Neural cell (in vitro differentiated cells): ENCODE results near the gene PTPRT. TPM values are rescaled to one million over a fixed set of nuclear protein-coding genes. Genes with fewer than 3 reads are reported as not detected.

Source experiments
- H2AFZ ChIP-seq: fragments of 200-600, 300-800 bp; sonication (generic), shearing (Covaris generic); 2 replicates; pipeline ENCODE4 v1.6.0; 2014; ENCODE audit warnings: low read depth, mild to moderate bottlenecking, antibody characterized with exemption, low read length, moderate library complexity
- H3F3A ChIP-seq: fragments of 200-600 bp; shearing (Covaris generic); 2 replicates; pipeline ENCODE4 v1.6.1; 2016; ENCODE audit warnings: mild to moderate bottlenecking, moderate library complexity, mixed read lengths, antibody characterized with exemption, low read length; ENCODE audit not compliant: insufficient read depth, poor library complexity, severe bottlenecking
- H3K27ac ChIP-seq: fragments of 200-600, 300-800 bp; sonication (generic), shearing (Covaris generic); 2 replicates; pipeline ENCODE4 v1.5.1; 2014; ENCODE audit warnings: mild to moderate bottlenecking, low read length, moderate library complexity
- H3K27me3 ChIP-seq: fragments of 300-800, 200-600 bp; sonication (generic), shearing (Covaris generic); 2 replicates; pipeline ENCODE4 v1.6.0; 2014; ENCODE audit warnings: mild to moderate bottlenecking, low read depth, low read length, moderate library complexity; ENCODE audit not compliant: insufficient read depth
- H3K36me3 ChIP-seq: fragments of 300-800, 200-600 bp; sonication (generic), shearing (Covaris generic); 2 replicates; pipeline ENCODE4 v1.5.1; 2014; ENCODE audit warnings: mild to moderate bottlenecking, antibody characterized with exemption, low read length, moderate library complexity; ENCODE audit not compliant: insufficient read depth
- H3K4me2 ChIP-seq: fragments of 300-800, 200-600 bp; sonication (generic), shearing (Covaris generic); 2 replicates; pipeline ENCODE4 v1.6.0; 2014; ENCODE audit warnings: mild to moderate bottlenecking, low read length
- H3K4me3 ChIP-seq: fragments of 300-800, 200-600 bp; sonication (generic), shearing (Covaris generic); 2 replicates; pipeline ENCODE4 v1.5.1; 2014; ENCODE audit warnings: mild to moderate bottlenecking, low read length, moderate library complexity
- H3K79me2 ChIP-seq: fragments of 200-600 bp; shearing (Covaris generic); replicated peaks from 2 replicates; pipeline ENCODE4 v1.6.0; 2014; ENCODE audit warnings: mild to moderate bottlenecking, low read length, moderate library complexity; ENCODE audit not compliant: insufficient read depth
- H3K9ac ChIP-seq: fragments of 300-800, 200-600 bp; sonication (generic), shearing (Covaris generic); 2 replicates; pipeline ENCODE4 v1.6.1; 2016; ENCODE audit warnings: mild to moderate bottlenecking, low read length, mixed read lengths
- H3K9me2 ChIP-seq: fragments of 200-600 bp; shearing (Covaris generic); 2 replicates; pipeline ENCODE4 v1.6.1; 2016; ENCODE audit warnings: mild to moderate bottlenecking, low read length, mixed read lengths; ENCODE audit not compliant: insufficient read depth
- H3K9me3 ChIP-seq: fragments of 200-600, 300-800 bp; sonication (generic), shearing (Covaris generic); 2 replicates; pipeline ENCODE4 v1.6.1; 2016; ENCODE audit warnings: mild to moderate bottlenecking, mixed run types, low read length, moderate library complexity, mixed read lengths
- H4K20me1 ChIP-seq: fragments of 200-600 bp; shearing (Covaris generic); 2 replicates; pipeline ENCODE4 v1.6.1; 2016; ENCODE audit warnings: mild to moderate bottlenecking, mixed run types; ENCODE audit not compliant: insufficient read depth
- EP300 ChIP-seq: fragments of 450-650 bp; conservative IDR thresholded peaks from 2 replicates; pipeline ENCODE4 v1.6.1; 2014; ENCODE audit warnings: antibody characterized with exemption, mild to moderate bottlenecking, moderate library complexity; ENCODE audit not compliant: poor library complexity, severe bottlenecking
- EZH2 ChIP-seq: fragments of 200-600, 300-800 bp; shearing (Covaris generic), sonication (generic); IDR thresholded peaks from 2 replicates; pipeline ENCODE4 v1.6.1; 2014; ENCODE audit warnings: antibody characterized with exemption, low read length, borderline replicate concordance, mild to moderate bottlenecking; ENCODE audit not compliant: insufficient read depth, poor library complexity, severe bottlenecking
- MXI1 ChIP-seq: fragments of 450-650 bp; conservative IDR thresholded peaks from 2 replicates; pipeline ENCODE4 v1.6.1; 2014; ENCODE audit warnings: antibody characterized with exemption, mild to moderate bottlenecking; ENCODE audit not compliant: poor library complexity, severe bottlenecking
- POLR2AphosphoS5 ChIP-seq: IDR thresholded peaks from 2 replicates; pipeline ENCODE4 v1.6.1; 2012
- RAD21 ChIP-seq: fragments of 450-650 bp; conservative IDR thresholded peaks from 2 replicates; pipeline ENCODE4 v1.6.1; 2014; ENCODE audit warnings: antibody characterized with exemption, mild to moderate bottlenecking, moderate library complexity
- REST ChIP-seq: IDR thresholded peaks from 2 replicates; pipeline ENCODE4 v1.6.1; 2012; ENCODE audit warnings: borderline replicate concordance
- SMC3 ChIP-seq: fragments of 450-650 bp; conservative IDR thresholded peaks from 2 replicates; pipeline ENCODE4 v1.6.1; 2014; ENCODE audit warnings: antibody characterized with exemption, mild to moderate bottlenecking, moderate library complexity; ENCODE audit not compliant: poor library complexity
- TAF1 ChIP-seq: IDR thresholded peaks from 2 replicates; pipeline ENCODE4 v1.6.1; 2012; ENCODE audit warnings: low read depth
- polyA plus RNA-seq: library from polyadenylated mRNA; depleted of rRNA; stranded (reverse); fragments of >200 nt; gene quantifications from 2 replicates; pipeline ENCODE4 v1.2.3, GENCODE V29; 2014
- TF ChIP-seq, protein P1 (sequence below): fragments of 450-650 bp; IDR thresholded peaks from 2 replicates; pipeline ENCODE4 v1.5.1; 2014; ENCODE audit warnings: antibody characterized with exemption, mild to moderate bottlenecking, moderate library complexity; ENCODE audit not compliant: poor library complexity, severe bottlenecking

Gene PTPRT
- polyA plus RNA-seq, 1 donor from 2014 or later, result 9.2 TPM

DNA sequence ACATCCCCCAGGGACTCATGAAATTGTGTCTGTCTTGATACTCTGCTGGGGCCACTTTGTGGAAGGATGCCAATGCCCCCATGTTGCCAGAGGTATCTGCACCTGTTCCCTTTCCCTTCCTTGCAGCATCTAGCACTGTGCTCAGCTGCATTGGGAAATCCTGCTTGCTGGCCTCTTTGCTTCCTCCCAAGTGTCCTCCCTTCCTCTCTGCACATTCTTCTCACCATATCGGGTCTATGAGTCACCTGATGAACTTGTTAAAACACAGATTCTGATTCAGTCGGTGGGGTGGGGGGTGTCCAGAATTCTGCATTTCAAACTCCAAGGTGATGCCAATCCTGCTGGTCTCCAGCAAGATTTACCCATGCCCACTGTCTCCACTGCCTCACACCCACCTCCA is 467.8 kb downstream of the PTPRT start:
- H3F3A ChIP-seq, result no peaks in the 10 kb centered on the region
- no peaks in the 10 kb centered on the region for H4K20me1 ChIP-seq
- no peaks in the 10 kb centered on the region for H3K36me3 ChIP-seq
- H3K27me3 ChIP-seq, result no peaks in the 10 kb centered on the region
- H2AFZ ChIP-seq, result no peak overlapping the region
- no peaks in the 10 kb centered on the region for H3K9me3 ChIP-seq
- H3K27ac ChIP-seq, result no peak overlapping the region
- H3K9me2 ChIP-seq, result no peaks in the 10 kb centered on the region
- no peaks in the 10 kb centered on the region for H3K79me2 ChIP-seq
- H3K4me2 ChIP-seq, result no peak overlapping the region
- no peak overlapping the region for H3K4me3 ChIP-seq
- TF ChIP-seq MXI1 (no peak), EZH2 (no peak), RAD21 (no peak), TAF1 (no peak), POLR2AphosphoS5 (no peak), EP300 (no peak), SMC3 (no peak), REST (no peak)
- TF ChIP-seq, protein P1, sequence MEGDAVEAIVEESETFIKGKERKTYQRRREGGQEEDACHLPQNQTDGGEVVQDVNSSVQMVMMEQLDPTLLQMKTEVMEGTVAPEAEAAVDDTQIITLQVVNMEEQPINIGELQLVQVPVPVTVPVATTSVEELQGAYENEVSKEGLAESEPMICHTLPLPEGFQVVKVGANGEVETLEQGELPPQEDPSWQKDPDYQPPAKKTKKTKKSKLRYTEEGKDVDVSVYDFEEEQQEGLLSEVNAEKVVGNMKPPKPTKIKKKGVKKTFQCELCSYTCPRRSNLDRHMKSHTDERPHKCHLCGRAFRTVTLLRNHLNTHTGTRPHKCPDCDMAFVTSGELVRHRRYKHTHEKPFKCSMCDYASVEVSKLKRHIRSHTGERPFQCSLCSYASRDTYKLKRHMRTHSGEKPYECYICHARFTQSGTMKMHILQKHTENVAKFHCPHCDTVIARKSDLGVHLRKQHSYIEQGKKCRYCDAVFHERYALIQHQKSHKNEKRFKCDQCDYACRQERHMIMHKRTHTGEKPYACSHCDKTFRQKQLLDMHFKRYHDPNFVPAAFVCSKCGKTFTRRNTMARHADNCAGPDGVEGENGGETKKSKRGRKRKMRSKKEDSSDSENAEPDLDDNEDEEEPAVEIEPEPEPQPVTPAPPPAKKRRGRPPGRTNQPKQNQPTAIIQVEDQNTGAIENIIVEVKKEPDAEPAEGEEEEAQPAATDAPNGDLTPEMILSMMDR, result no peak
- H3K9ac ChIP-seq, result no peak overlapping the region

- no peaks in the 10 kb centered on the region for H3F3A ChIP-seq
- H2AFZ ChIP-seq, result no peak overlapping the region
- H3K9ac ChIP-seq, result no peak overlapping the region
- H3K27me3 ChIP-seq, result no peaks in the 10 kb centered on the region
- H3K79me2 ChIP-seq, result no peaks in the 10 kb centered on the region
- H3K4me2 ChIP-seq, result no peak overlapping the region
- no peaks in the 10 kb centered on the region for H3K9me2 ChIP-seq
- H3K36me3 ChIP-seq, result no peaks in the 10 kb centered on the region
- no peak overlapping the region for H3K4me3 ChIP-seq
- H3K27ac ChIP-seq, result no peak overlapping the region
- TF ChIP-seq EP300, result no peak
- TF ChIP-seq MXI1, result no peak
- TF ChIP-seq TAF1, result no peak
- TF ChIP-seq SMC3, result no peak
- TF ChIP-seq EZH2, result no peak
- TF ChIP-seq, protein P1, result no peak
- TF ChIP-seq POLR2AphosphoS5, result no peak
- no peak for TF ChIP-seq REST
- no peak for TF ChIP-seq RAD21
- no peaks in the 10 kb centered on the region for H4K20me1 ChIP-seq
- H3K9me3 ChIP-seq, result peaks cover 13% of the 10 kb centered on the region
Measured at GRCh38 chr20:42714298-42715141, 475.2 kb downstream of the PTPRT start.
